ENCODE data around the gene MDH1B. TPM values are rescaled to one million over a fixed set of nuclear protein-coding genes. Genes with fewer than 3 reads are reported as not detected.

The MDH1B gene
- total and polyA plus RNA-seq, 8 donors = 0.47 to 2.7 (median 0.88) TPM

GRCh38 chr2:206804326-206804725 is 39.2 kb upstream of the MDH1B start:
- ATAC-seq (no peak), FAIRE-seq (no peak), DNase-seq (no peak)
- Histone ChIP-seq H3K36me3 (no peaks in the 10 kb centered on the region), H3K27me3 (no peaks in the 10 kb centered on the region), H3K4me3 (no peak overlapping the region), H3K4me1 (no peaks in the 10 kb centered on the region), H3K27ac (no peak overlapping the region), H3K9me3 (no peaks in the 10 kb centered on the region)
- intact Hi-C loops (cut with DNase I) = loop anchor here in 2 of 3 donors (5.0 to 10.0 kb wide), 2 partner anchors 668 to 670 kb away; no protein-coding TSS in a partner anchor
- 67 to 70% methylated on average over 5 of the region's 5 CpGs for WGBS, 2 donors
- TF ChIP-seq CTCF (IDR thresholded peaks at IDR 0.05) = no peak

- DNase-seq (no peak), ATAC-seq (no peak), FAIRE-seq (no peak)
- no peaks in the 10 kb centered on the region for H3K36me3 ChIP-seq
- H3K4me1 ChIP-seq = no peaks in the 10 kb centered on the region
- WGBS, 2 donors = 78 to 84% methylated on average over 7 of the region's 7 CpGs
- no peak overlapping the region for H3K4me3 ChIP-seq
- intact Hi-C loops (cut with DNase I) = loop anchor here in 2 of 3 donors (5.0 to 10.0 kb wide), 2 partner anchors 669 to 672 kb away; no protein-coding TSS in a partner anchor
- H3K27me3 ChIP-seq = no peaks in the 10 kb centered on the region
- H3K9me3 ChIP-seq = no peaks in the 10 kb centered on the region
- H3K27ac ChIP-seq = no peak overlapping the region
- no peak for TF ChIP-seq CTCF (IDR thresholded peaks at IDR 0.05)
Measured at GRCh38 chr2:206802654-206803514, 37.8 kb upstream of the MDH1B start.

- no peak for TF ChIP-seq CTCF (IDR thresholded peaks at IDR 0.05)
Measured at GRCh38 chr2:206801418-206802189, 36.5 kb upstream of the MDH1B start.

GRCh38 chr2:206800506-206801417 is 35.6 kb upstream of the MDH1B start:
- peak in 3 of 6 donors; percentile 6 to 59 (median 41) for DNase-seq
- FAIRE-seq = no peak
- no peaks in the 10 kb centered on the region for H3K9me3 ChIP-seq
- no peaks in the 10 kb centered on the region for H3K4me1 ChIP-seq
- no peaks in the 10 kb centered on the region for H3K36me3 ChIP-seq
- H3K4me3 ChIP-seq = no peak overlapping the region
- H3K27ac ChIP-seq = no peak overlapping the region
- intact Hi-C loops (cut with DNase I) = loop anchor here in 2 of 3 donors (5.0 to 10.0 kb wide), 2 partner anchors 672 to 674 kb away; no protein-coding TSS in a partner anchor
- WGBS, 2 donors = 41 to 45% methylated on average over 12 of the region's 12 CpGs
- ATAC-seq = peak; percentile 72 to 89 (median 86)
- TF ChIP-seq CTCF (IDR thresholded peaks at IDR 0.05) = peak in 3 of 4 donors; percentile 35 to 45 (median 38)
- H3K27me3 ChIP-seq = no peaks in the 10 kb centered on the region

More at GRCh38 chr2:206801418-206802189, 36.5 kb upstream of the MDH1B start:
- intact Hi-C loops (cut with DNase I) = loop anchor here in 2 of 3 donors (5.0 to 10.0 kb wide), 2 partner anchors 671 to 673 kb away; no protein-coding TSS in a partner anchor
- FAIRE-seq (no peak), DNase-seq (no peak), ATAC-seq (no peak)
- Histone ChIP-seq H3K36me3 (no peaks in the 10 kb centered on the region), H3K27me3 (no peaks in the 10 kb centered on the region), H3K4me3 (no peak overlapping the region), H3K9me3 (no peaks in the 10 kb centered on the region), H3K27ac (no peak overlapping the region), H3K4me1 (no peaks in the 10 kb centered on the region)
- WGBS, 2 donors = 74 to 78% methylated on average over 9 of the region's 9 CpGs

Data from pancreas (tissue), 10 donors.